H9 (cell line): ENCODE results near the gene S100A4. TPM values are rescaled to one million over a fixed set of nuclear protein-coding genes. Genes with fewer than 3 reads are reported as not detected.

Source experiments
- DNase-seq: peaks from one replicate; pipeline ENCODE4 v3.0.0-alpha.2; 2017
- H2AFZ ChIP-seq: one replicate; pipeline ENCODE4 v1.6.1; 2013; ENCODE audit warnings: mild to moderate bottlenecking, low read length, control low read depth, moderate library complexity
- H2AK5ac ChIP-seq: 2 replicates; pipeline ENCODE4 v1.6.1; 2013; ENCODE audit warnings: low read length, control low read depth, mixed read lengths; ENCODE audit not compliant: insufficient read length
- H2BK120ac ChIP-seq: one replicate; pipeline ENCODE4 v1.6.1; 2013; ENCODE audit warnings: low read depth, mild to moderate bottlenecking, low read length, control low read depth, inconsistent platforms; ENCODE audit not compliant: poor library complexity, severe bottlenecking
- H2BK12ac ChIP-seq: 2 replicates; pipeline ENCODE4 v1.6.1; 2013; ENCODE audit warnings: low read length, control low read depth, mixed read lengths, low read depth; ENCODE audit not compliant: insufficient read length
- H2BK15ac ChIP-seq: 2 replicates; pipeline ENCODE4 v1.6.1; 2013; ENCODE audit warnings: low read depth, low read length, control low read depth
- H2BK20ac ChIP-seq: one replicate; pipeline ENCODE4 v1.6.1; 2013; ENCODE audit warnings: low read depth, mild to moderate bottlenecking, low read length, control low read depth, inconsistent platforms; ENCODE audit not compliant: poor library complexity, severe bottlenecking
- H2BK5ac ChIP-seq: 2 replicates; pipeline ENCODE4 v1.6.1; 2013; ENCODE audit warnings: low read length, control low read depth, mixed read lengths; ENCODE audit not compliant: insufficient read length
- H3K14ac ChIP-seq: 2 replicates; pipeline ENCODE4 v1.6.1; 2013; ENCODE audit warnings: low read length, control low read depth; ENCODE audit not compliant: insufficient read depth
- H3K18ac ChIP-seq: 2 replicates; pipeline ENCODE4 v1.6.1; 2013; ENCODE audit warnings: low read depth, mild to moderate bottlenecking, mixed read lengths, low read length, control low read depth; ENCODE audit not compliant: insufficient read length
- H3K23ac ChIP-seq: 2 replicates; pipeline ENCODE4 v1.6.1; 2013; ENCODE audit warnings: low read length, control low read depth, mixed read lengths, low read depth; ENCODE audit not compliant: insufficient read length
- H3K23me2 ChIP-seq: 2 replicates; pipeline ENCODE4 v1.6.1; 2013; ENCODE audit warnings: low read depth, mild to moderate bottlenecking, mixed read lengths, low read length, control low read depth; ENCODE audit not compliant: insufficient read length, poor library complexity, severe bottlenecking
- H3K27ac ChIP-seq: 2 replicates; pipeline ENCODE4 v1.5.1; 2013; ENCODE audit warnings: low read length, control low read depth, mixed read lengths, low read depth; ENCODE audit not compliant: insufficient read length
- H3K27me3 ChIP-seq: 2 replicates; pipeline ENCODE4 v1.6.1; 2013; ENCODE audit warnings: low read length, control low read depth, inconsistent platforms; ENCODE audit not compliant: insufficient read depth
- H3K4ac ChIP-seq: 2 replicates; pipeline ENCODE4 v1.6.1; 2013; ENCODE audit warnings: low read depth, mild to moderate bottlenecking, control low read depth, inconsistent platforms, low read length, moderate library complexity
- H3K4me1 ChIP-seq: 2 replicates; pipeline ENCODE4 v1.6.1; 2013; ENCODE audit warnings: low read length, control low read depth, inconsistent platforms; ENCODE audit not compliant: insufficient read depth
- H3K4me2 ChIP-seq: 2 replicates; pipeline ENCODE4 v1.6.1; 2013; ENCODE audit warnings: low read length, control low read depth, mixed read lengths; ENCODE audit not compliant: insufficient read length, insufficient read depth
- H3K56ac ChIP-seq: 2 replicates; pipeline ENCODE4 v1.6.1; 2013; ENCODE audit warnings: low read depth, mild to moderate bottlenecking, mixed read lengths, low read length, control low read depth; ENCODE audit not compliant: insufficient read length
- H3K79me1 ChIP-seq: 2 replicates; pipeline ENCODE4 v1.6.1; 2013; ENCODE audit warnings: low read depth, mild to moderate bottlenecking, moderate library complexity, low read length, control low read depth, inconsistent platforms; ENCODE audit not compliant: insufficient read depth, poor library complexity, severe bottlenecking
- H3K79me2 ChIP-seq: 2 replicates; pipeline ENCODE4 v1.6.1; 2013; ENCODE audit warnings: low read length, control low read depth, inconsistent platforms; ENCODE audit not compliant: insufficient read depth
- H3K9ac ChIP-seq: 2 replicates; pipeline ENCODE4 v1.6.1; 2013; ENCODE audit warnings: low read length, control low read depth, mixed read lengths; ENCODE audit not compliant: insufficient read length; ENCODE audit errors: extremely low read depth
- H3K9me3 ChIP-seq: one replicate; pipeline ENCODE4 v1.6.1; 2013; ENCODE audit warnings: low read depth, low read length, inconsistent platforms; ENCODE audit not compliant: control insufficient read depth
- H3T11ph ChIP-seq: one replicate; pipeline ENCODE4 v1.6.1; 2013; ENCODE audit warnings: mild to moderate bottlenecking, low read length, control low read depth, inconsistent platforms
- H4K20me1 ChIP-seq: one replicate; pipeline ENCODE4 v1.6.1; 2013; ENCODE audit not compliant: control insufficient read depth, insufficient read length, insufficient read depth
- H4K5ac ChIP-seq: 2 replicates; pipeline ENCODE4 v1.6.1; 2013; ENCODE audit warnings: low read depth, mild to moderate bottlenecking, mixed read lengths, low read length, control low read depth; ENCODE audit not compliant: insufficient read length
- H4K8ac ChIP-seq: replicated peaks from 2 replicates; pipeline ENCODE4 v1.6.1; 2013; ENCODE audit warnings: low read length, control low read depth, mixed read lengths, low read depth; ENCODE audit not compliant: insufficient read length
- H4K91ac ChIP-seq: 2 replicates; pipeline ENCODE4 v1.6.1; 2013; ENCODE audit warnings: low read depth, mild to moderate bottlenecking, moderate library complexity, mixed read lengths, low read length, control low read depth; ENCODE audit not compliant: insufficient read length
- H3K27ac Mint-ChIP-seq, 3 experiments: 2 replicates in 2 of 3; 3 replicates in 1 of 3; pipeline ENCODE4 v1.8.0; 2020 to 2021; ENCODE audit warnings: mixed read lengths in 3 of 3, mild to moderate bottlenecking in 1 of 3, moderate library complexity in 1 of 3
- H3K27me3 Mint-ChIP-seq: 2 replicates; pipeline ENCODE4 v1.8.0; 2021; ENCODE audit warnings: low read depth, mild to moderate bottlenecking, moderate library complexity, mixed read lengths
- H3K36me3 Mint-ChIP-seq, 3 experiments: 2 replicates in 2 of 3; 3 replicates in 1 of 3; pipeline ENCODE4 v1.8.0; 2020 to 2021; ENCODE audit warnings: low read depth in 3 of 3, mixed read lengths in 3 of 3; ENCODE audit not compliant: insufficient read depth in 1 of 3
- H3K4me1 Mint-ChIP-seq, 2 experiments: 2 replicates each; pipeline ENCODE4 v1.8.0; 2020; ENCODE audit warnings: mixed read lengths in 2 of 2
- H3K4me3 Mint-ChIP-seq, 2 experiments: 2 replicates in 1 of 2; 3 replicates in 1 of 2; pipeline ENCODE4 v1.8.0; 2020 to 2021; ENCODE audit warnings: mild to moderate bottlenecking in 2 of 2, mixed read lengths in 2 of 2, moderate library complexity in 1 of 2
- H3K9me3 Mint-ChIP-seq, 2 experiments: 2 replicates in 1 of 2; 3 replicates in 1 of 2; pipeline ENCODE4 v1.8.0; 2020; ENCODE audit warnings: mild to moderate bottlenecking in 2 of 2, mixed read lengths in 2 of 2, moderate library complexity in 1 of 2
- WGBS: extraction: QIAGEN DNeasy Blood & Tissue Kit; methylation state at CpG from one replicate; pipeline ENCODE4 v1.1.7; 2013; ENCODE audit warnings: missing lambda C conversion rate, low lambda C conversion rate, mixed read lengths; ENCODE audit not compliant: insufficient read length; ENCODE audit errors: extremely low coverage; 5-methylcytosine and 5-hydroxymethylcytosine counted together
- total RNA-seq: library from RNA; stranded (reverse); gene quantifications from 2 replicates; pipeline ENCODE4 v1.2.1, GENCODE V29; 2021
- TF ChIP-seq, protein P1 (sequence below): fragments of 200-600 bp; sonication (generic); conservative IDR thresholded peaks from 3 replicates; pipeline ENCODE4 v1.8.0; 2021; ENCODE audit warnings: antibody characterized with exemption, mild to moderate bottlenecking

S100A4 gene
- total RNA-seq, 1 experiment from 2014 or later, result 9.0 TPM

DNA sequence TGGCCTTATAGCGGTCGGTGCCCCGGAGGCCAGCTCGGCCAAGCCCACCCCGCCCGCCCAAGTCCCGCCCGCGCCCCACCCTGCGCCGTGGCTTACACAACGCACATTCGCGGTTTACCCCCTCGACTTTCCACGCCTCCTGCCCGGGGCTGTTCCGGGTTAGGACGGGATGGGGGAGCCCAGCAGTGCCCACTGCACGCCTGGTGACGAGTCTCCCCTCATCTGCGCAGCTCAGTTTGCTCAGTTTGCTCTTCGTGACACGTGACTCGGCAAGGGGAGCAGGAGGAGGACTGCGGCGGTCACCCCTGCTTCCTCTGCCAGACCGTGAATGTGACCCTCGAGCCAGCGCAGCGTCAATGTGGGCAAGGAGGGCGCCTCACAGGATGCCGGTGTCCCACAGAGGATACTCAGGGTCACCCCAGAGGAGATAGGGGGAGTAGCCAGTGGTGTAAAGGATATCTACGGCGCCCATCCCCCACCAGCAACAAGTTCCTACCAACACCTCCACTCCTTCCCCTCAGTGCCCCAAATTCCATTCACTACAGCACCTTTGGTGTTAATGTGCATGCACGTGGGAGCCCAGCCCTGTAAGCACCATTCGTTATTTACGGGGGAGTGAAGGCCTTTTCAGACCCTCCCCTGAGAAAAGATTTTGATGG is 9.5 kb downstream of the S100A4 start:
- Mint-ChIP-seq H3K27ac (no peak overlapping the region; a peak in 1 of 7 replicates), H3K36me3 (no peaks in the 10 kb centered on the region), H3K4me3 (peak overlapping the region in 1 of 2 experiments; percentile 68; a peak in 3 of 5 replicates), H3K27me3 (peaks cover 1% of the 10 kb centered on the region), H3K4me1 (peaks cover 34 to 42% of the 10 kb centered on the region in 2 experiments), H3K9me3 (no peaks in the 10 kb centered on the region)
- Histone ChIP-seq H3K56ac (no peak overlapping the region), H3K4me2 (peak overlapping the region; percentile 36), H3K23me2 (no peaks in the 10 kb centered on the region), H3K27me3 (no peaks in the 10 kb centered on the region; the same call in 1 of the 2 replicates), H2AK5ac (no peak overlapping the region), H2BK20ac (no peak overlapping the region), H2BK12ac (no peak overlapping the region), H3K18ac (no peak overlapping the region), H3K4ac (no peak overlapping the region), H3K79me1 (no peaks in the 10 kb centered on the region), H3K4me1 (peaks cover 7% of the 10 kb centered on the region; the same call in 1 of the 2 replicates), H2BK120ac (no peak overlapping the region), H2AFZ (no peak overlapping the region), H3K14ac (peak overlapping the region; percentile 44; the same call in 1 of the 2 replicates), H4K8ac (no peak overlapping the region), H3K23ac (no peak overlapping the region), H3K9ac (no peak overlapping the region), H4K5ac (no peak overlapping the region), H4K20me1 (no peaks in the 10 kb centered on the region), H3K27ac (no peak overlapping the region), H3K79me2 (no peaks in the 10 kb centered on the region), H2BK5ac (no peak overlapping the region), H3K9me3 (no peaks in the 10 kb centered on the region), H4K91ac (no peak overlapping the region), H3T11ph (no peak overlapping the region), H2BK15ac (no peak overlapping the region)
- WGBS, result no CpG with 5 or more reads among the region's 38 CpGs
- no peak for DNase-seq
- TF ChIP-seq, protein P1, sequence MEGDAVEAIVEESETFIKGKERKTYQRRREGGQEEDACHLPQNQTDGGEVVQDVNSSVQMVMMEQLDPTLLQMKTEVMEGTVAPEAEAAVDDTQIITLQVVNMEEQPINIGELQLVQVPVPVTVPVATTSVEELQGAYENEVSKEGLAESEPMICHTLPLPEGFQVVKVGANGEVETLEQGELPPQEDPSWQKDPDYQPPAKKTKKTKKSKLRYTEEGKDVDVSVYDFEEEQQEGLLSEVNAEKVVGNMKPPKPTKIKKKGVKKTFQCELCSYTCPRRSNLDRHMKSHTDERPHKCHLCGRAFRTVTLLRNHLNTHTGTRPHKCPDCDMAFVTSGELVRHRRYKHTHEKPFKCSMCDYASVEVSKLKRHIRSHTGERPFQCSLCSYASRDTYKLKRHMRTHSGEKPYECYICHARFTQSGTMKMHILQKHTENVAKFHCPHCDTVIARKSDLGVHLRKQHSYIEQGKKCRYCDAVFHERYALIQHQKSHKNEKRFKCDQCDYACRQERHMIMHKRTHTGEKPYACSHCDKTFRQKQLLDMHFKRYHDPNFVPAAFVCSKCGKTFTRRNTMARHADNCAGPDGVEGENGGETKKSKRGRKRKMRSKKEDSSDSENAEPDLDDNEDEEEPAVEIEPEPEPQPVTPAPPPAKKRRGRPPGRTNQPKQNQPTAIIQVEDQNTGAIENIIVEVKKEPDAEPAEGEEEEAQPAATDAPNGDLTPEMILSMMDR, result no peak
